Chondrocyte (in vitro differentiated cells): ENCODE results near the gene PTPRU. TPM values are rescaled to one million over a fixed set of nuclear protein-coding genes. Genes with fewer than 3 reads are reported as not detected.

ENCODE experiments used
- DNase-seq: peaks from one replicate; pipeline ENCODE4 v3.0.0; 2021; ENCODE audit warnings: mixed read lengths, low spot score
- H3K27ac Mint-ChIP-seq: one replicate; pipeline ENCODE4 v1.8.0; 2021; ENCODE audit warnings: mild to moderate bottlenecking, moderate library complexity, mixed read lengths; ENCODE audit not compliant: unreplicated experiment
- H3K27me3 Mint-ChIP-seq: 2 replicates; pipeline ENCODE4 v1.8.0; 2021; ENCODE audit warnings: low read depth, mixed read lengths
- H3K36me3 Mint-ChIP-seq: 2 replicates; pipeline ENCODE4 v1.8.0; 2021; ENCODE audit warnings: low read depth, mixed read lengths
- H3K4me1 Mint-ChIP-seq: 2 replicates; pipeline ENCODE4 v1.8.0; 2021; ENCODE audit warnings: low read depth, mild to moderate bottlenecking, mixed read lengths
- H3K4me3 Mint-ChIP-seq: one replicate; pipeline ENCODE4 v1.8.0; 2021; ENCODE audit warnings: mild to moderate bottlenecking, moderate library complexity, mixed read lengths; ENCODE audit not compliant: unreplicated experiment
- H3K9me3 Mint-ChIP-seq: 2 replicates; pipeline ENCODE4 v1.8.0; 2021; ENCODE audit warnings: low read depth, mixed read lengths
- CTCF ChIP-seq: fragments of 200-600 bp; sonication (generic); IDR thresholded peaks from 2 replicates; pipeline ENCODE4 v1.5.0; 2021; ENCODE audit warnings: antibody characterized with exemption, mild to moderate bottlenecking, moderate library complexity
- total RNA-seq: library from RNA; stranded (reverse); gene quantifications from 3 replicates; pipeline ENCODE4 v1.2.1, GENCODE V29; 2021

The PTPRU gene
- total RNA-seq, 1 donor from 2014 or later = 12.6 TPM

DNA sequence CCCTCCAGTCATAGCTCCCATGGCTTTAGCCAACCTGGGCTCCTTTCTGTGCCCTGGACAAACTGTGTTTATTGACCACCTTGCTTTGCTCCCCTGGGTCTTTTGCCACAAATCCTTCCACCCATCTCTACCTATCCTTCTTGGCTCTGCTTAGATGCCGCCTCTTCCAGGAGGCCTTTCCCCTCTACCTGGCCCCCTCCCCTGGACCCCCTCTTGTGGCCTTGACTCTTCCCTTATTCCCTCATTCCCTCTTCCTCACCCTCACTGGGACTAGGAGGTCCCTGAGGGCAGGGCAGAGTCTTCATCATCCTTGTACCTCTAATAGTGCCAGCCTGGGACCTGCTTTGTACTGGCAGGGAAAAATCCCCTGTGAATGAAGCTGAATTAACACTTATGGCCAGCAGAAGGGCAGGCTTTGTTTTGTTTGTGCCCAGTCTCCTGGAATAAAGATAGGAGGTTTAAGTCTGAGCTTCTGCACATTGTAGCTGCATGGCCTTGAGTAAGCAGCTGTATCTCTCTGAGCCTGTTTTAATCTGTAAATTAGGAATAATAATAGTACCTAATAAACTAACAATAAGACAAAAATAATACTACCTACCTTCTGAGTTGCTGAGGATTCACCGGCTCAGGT, 13.7 kb downstream of the PTPRU start:
- no peak for DNase-seq
- TF ChIP-seq CTCF = no peak
- H3K36me3 Mint-ChIP-seq = no peaks in the 10 kb centered on the region
- no peaks in the 10 kb centered on the region for H3K9me3 Mint-ChIP-seq
- H3K4me3 Mint-ChIP-seq = no peak overlapping the region
- no peak overlapping the region for H3K27ac Mint-ChIP-seq
- H3K27me3 Mint-ChIP-seq = no peaks in the 10 kb centered on the region
- H3K4me1 Mint-ChIP-seq = peaks cover 17% of the 10 kb centered on the region

DNA sequence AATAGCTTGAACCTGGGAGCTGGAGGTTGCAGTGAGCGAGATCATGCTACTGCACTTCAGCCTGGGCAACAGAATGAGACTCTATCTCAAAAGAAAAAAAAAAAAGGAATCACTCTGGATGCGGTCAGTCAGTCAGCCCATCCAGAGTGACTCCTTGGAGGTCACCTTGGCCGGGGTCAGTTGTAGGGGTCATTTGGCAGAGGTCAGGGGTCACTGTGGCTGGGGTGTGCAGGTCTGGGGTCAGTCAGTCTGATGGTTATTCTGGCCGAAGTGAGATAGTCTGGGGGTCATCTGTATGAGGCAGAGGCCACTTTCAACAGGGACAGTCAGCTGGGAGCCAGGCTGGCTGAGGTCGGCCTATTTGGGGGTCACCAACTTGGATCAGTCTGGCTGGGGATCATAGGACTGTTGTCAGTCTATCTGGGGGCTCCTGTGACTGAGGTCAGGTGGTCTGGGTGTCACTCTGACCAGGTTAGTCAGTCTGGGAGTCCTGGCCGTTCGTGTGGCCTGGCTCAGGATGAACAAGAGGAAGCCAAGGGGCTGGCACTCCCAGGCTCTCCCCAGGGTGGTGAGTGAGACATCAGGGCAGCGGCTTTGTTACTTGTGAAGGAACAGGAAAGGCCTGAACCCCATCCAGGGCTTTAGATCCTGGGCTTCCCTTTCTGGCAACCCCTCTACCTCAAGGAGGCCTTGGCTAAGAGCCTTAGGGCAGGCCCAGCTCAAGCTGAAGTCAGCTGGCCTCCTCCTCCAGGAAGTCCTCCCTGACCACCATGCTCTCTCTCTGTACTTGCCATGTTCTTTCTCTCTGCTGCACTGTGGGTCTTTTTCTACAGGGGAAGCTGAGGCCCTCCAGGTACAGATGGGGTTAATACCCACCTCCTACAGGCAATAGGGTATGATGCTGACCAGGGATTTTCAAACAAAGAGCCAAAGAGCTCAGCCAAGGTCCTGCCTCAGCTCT, 15.1 kb downstream of the PTPRU start:
- peaks cover 3% of the 10 kb centered on the region for H3K36me3 Mint-ChIP-seq
- H3K4me1 Mint-ChIP-seq = peaks cover 21% of the 10 kb centered on the region
- H3K9me3 Mint-ChIP-seq = no peaks in the 10 kb centered on the region
- TF ChIP-seq CTCF = no peak
- DNase-seq = no peak
- no peak overlapping the region for H3K27ac Mint-ChIP-seq
- peaks cover 5% of the 10 kb centered on the region for H3K27me3 Mint-ChIP-seq
- H3K4me3 Mint-ChIP-seq = no peak overlapping the region

DNA sequence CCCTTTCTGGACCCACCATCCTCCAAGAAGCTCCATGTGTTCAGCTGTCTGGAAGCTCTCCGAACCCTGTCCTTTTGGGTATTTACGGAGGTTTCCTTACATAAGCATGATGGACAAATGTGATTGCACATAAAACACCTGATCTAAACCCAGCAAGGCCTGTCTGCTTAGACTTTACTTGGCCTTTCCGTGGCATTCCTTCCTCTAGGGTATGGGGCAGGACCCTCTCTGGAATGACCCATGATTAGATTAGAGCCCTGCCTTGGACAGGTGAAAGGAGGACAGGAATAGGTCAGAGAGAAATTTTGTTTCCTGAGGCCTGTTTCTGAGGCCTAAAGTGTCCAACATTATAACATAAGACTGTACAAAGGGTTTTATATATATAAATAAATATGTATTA, 16.9 kb downstream of the PTPRU start:
- DNase-seq = no peak

DNA sequence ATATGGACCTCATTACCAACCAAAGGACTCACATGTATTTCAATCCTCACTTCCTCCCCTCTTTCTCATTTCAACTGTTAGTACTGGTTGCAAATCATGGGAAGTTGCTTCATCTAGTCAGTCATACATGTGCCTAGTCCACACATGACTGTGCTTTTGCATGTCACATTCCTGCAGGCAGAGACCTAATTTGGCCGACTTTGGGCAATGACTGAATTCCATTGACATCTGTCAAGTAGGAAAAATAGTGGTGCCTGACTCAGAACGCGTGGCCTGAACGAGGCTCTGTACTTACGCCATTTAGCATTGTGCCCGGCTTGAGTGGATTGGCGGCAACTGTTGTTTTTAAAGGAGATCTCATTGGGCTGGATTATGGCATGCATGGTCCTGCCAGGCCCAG, 18.0 kb downstream of the PTPRU start:
- Mint-ChIP-seq H3K4me1 (peaks cover 28% of the 10 kb centered on the region), H3K27ac (no peak overlapping the region)
- DNase-seq = no peak

More for the DNA sequence above, 16.9 kb downstream of the PTPRU start:
- Mint-ChIP-seq H3K4me1 (peaks cover 30% of the 10 kb centered on the region), H3K36me3 (peaks cover 3% of the 10 kb centered on the region), H3K9me3 (no peaks in the 10 kb centered on the region), H3K4me3 (no peak overlapping the region), H3K27me3 (peaks cover 5% of the 10 kb centered on the region), H3K27ac (no peak overlapping the region)
- no peak for TF ChIP-seq CTCF

More for the DNA sequence above, 18.0 kb downstream of the PTPRU start:
- H3K27me3 Mint-ChIP-seq = peaks cover 5% of the 10 kb centered on the region
- H3K4me3 Mint-ChIP-seq = no peak overlapping the region
- TF ChIP-seq CTCF = no peak
- H3K9me3 Mint-ChIP-seq = no peaks in the 10 kb centered on the region
- H3K36me3 Mint-ChIP-seq = peaks cover 3% of the 10 kb centered on the region
